Measurements from ENCODE around the gene CHD5. TPM values are rescaled to one million over a fixed set of nuclear protein-coding genes. Genes with fewer than 3 reads are reported as not detected.

The CHD5 gene
- polyA plus RNA-seq, 1 donor (not counting 4 experiments of a cell fraction or from before 2014, with no cell fraction given) = 0.07 TPM

- dilution Hi-C loops (cut with MboI; ENCODE audit: extremely low pct_ligation_motif_present, low sequenced_read_pairs) = no loop called here
- no peak overlapping the region for H2AFZ ChIP-seq (ENCODE audit: control insufficient read depth, low read length)
- no peak for FAIRE-seq
Observed at GRCh38 chr1:6086358-6086757, 93.8 kb downstream of the CHD5 start.

GRCh38 chr1:6085666-6086065 is 94.5 kb downstream of the CHD5 start:
- H3K4me2 ChIP-seq (ENCODE audit: control insufficient read depth, extremely low read depth, insufficient read depth, low read depth, low read length) = no peak overlapping the region
- H3K4me3 ChIP-seq (ENCODE audit: control insufficient read depth in 2 of 3, extremely low read depth in 1 of 3, insufficient read depth in 2 of 3, low read depth in 1 of 3, low read length in 3 of 3) = no peak overlapping the region
- H3K4me1 ChIP-seq (ENCODE audit: control insufficient read depth, extremely low read depth, insufficient read depth, low read length) = no peaks in the 10 kb centered on the region
- TF ChIP-seq CTCF (optimal IDR thresholded peaks at IDR 0.05 in 1 of 3, IDR thresholded peaks at IDR 0.05 in 1 of 3, conservative IDR thresholded peaks at IDR 0.05 in 1 of 3; ENCODE audit: extremely low read depth in 1 of 3, insufficient read depth in 2 of 3, low read length in 3 of 3) = no peak
- TF ChIP-seq EZH2 (IDR thresholded peaks at IDR 0.05; ENCODE audit: low read length) = no peak
- no peaks in the 10 kb centered on the region for H3K9me3 ChIP-seq (ENCODE audit: control insufficient read depth, low read depth, low read length)
- no peak overlapping the region for H2AFZ ChIP-seq (ENCODE audit: control insufficient read depth, low read length)
- H3K27me3 ChIP-seq (ENCODE audit: control insufficient read depth, extremely low read depth, insufficient read depth, low read length) = peaks cover 2% of the 10 kb centered on the region
- no peak overlapping the region for H3K27ac ChIP-seq (ENCODE audit: control insufficient read depth, insufficient read depth, low read length)
- no peaks in the 10 kb centered on the region for H4K20me1 ChIP-seq (ENCODE audit: control insufficient read depth, extremely low read depth, insufficient read depth, low read length)
- DNase-seq (ENCODE audit: low read depth, low spot score) = no peak
- H3K9me1 ChIP-seq (ENCODE audit: control insufficient read depth, extremely low read depth, insufficient read depth, low read length) = no peaks in the 10 kb centered on the region
- no peaks in the 10 kb centered on the region for H3K79me2 ChIP-seq (ENCODE audit: control insufficient read depth, insufficient read depth, low read length)
- no peak overlapping the region for H3K9ac ChIP-seq (ENCODE audit: control insufficient read depth, extremely low read depth, insufficient read depth, low read length)
- H3K36me3 ChIP-seq (ENCODE audit: control insufficient read depth in 2 of 2, extremely low read depth in 1 of 2, insufficient read depth in 2 of 2, low read length in 2 of 2) = no peaks in the 10 kb centered on the region
- dilution Hi-C loops (cut with MboI; ENCODE audit: extremely low pct_ligation_motif_present, low sequenced_read_pairs) = no loop called here
- no peak for FAIRE-seq

More at GRCh38 chr1:6086358-6086757, 93.8 kb downstream of the CHD5 start:
- H3K79me2 ChIP-seq (ENCODE audit: control insufficient read depth, insufficient read depth, low read length) = no peaks in the 10 kb centered on the region
- no peak overlapping the region for H3K4me2 ChIP-seq (ENCODE audit: control insufficient read depth, extremely low read depth, insufficient read depth, low read depth, low read length)
- H3K9me1 ChIP-seq (ENCODE audit: control insufficient read depth, extremely low read depth, insufficient read depth, low read length) = no peaks in the 10 kb centered on the region
- H3K9ac ChIP-seq (ENCODE audit: control insufficient read depth, extremely low read depth, insufficient read depth, low read length) = no peak overlapping the region
- H3K36me3 ChIP-seq (ENCODE audit: control insufficient read depth in 2 of 2, extremely low read depth in 1 of 2, insufficient read depth in 2 of 2, low read length in 2 of 2) = no peaks in the 10 kb centered on the region
- H3K27me3 ChIP-seq (ENCODE audit: control insufficient read depth, extremely low read depth, insufficient read depth, low read length) = peaks cover under 1% of the 10 kb centered on the region
- no peak for TF ChIP-seq EZH2 (IDR thresholded peaks at IDR 0.05; ENCODE audit: low read length)
- TF ChIP-seq CTCF (optimal IDR thresholded peaks at IDR 0.05 in 1 of 3, IDR thresholded peaks at IDR 0.05 in 1 of 3, conservative IDR thresholded peaks at IDR 0.05 in 1 of 3; ENCODE audit: extremely low read depth in 1 of 3, insufficient read depth in 2 of 3, low read length in 3 of 3) = no peak
- H3K4me1 ChIP-seq (ENCODE audit: control insufficient read depth, extremely low read depth, insufficient read depth, low read length) = no peaks in the 10 kb centered on the region
- no peak for DNase-seq (ENCODE audit: low read depth, low spot score)
- H4K20me1 ChIP-seq (ENCODE audit: control insufficient read depth, extremely low read depth, insufficient read depth, low read length) = no peaks in the 10 kb centered on the region
- H3K4me3 ChIP-seq (ENCODE audit: control insufficient read depth in 2 of 3, extremely low read depth in 1 of 3, insufficient read depth in 2 of 3, low read depth in 1 of 3, low read length in 3 of 3) = no peak overlapping the region
- H3K9me3 ChIP-seq (ENCODE audit: control insufficient read depth, low read depth, low read length) = no peaks in the 10 kb centered on the region
- no peak overlapping the region for H3K27ac ChIP-seq (ENCODE audit: control insufficient read depth, insufficient read depth, low read length)

All from keratinocyte (primary cell).